NCI-H2196 treated with DMSO at 0.1 percent for 48 hours (cell line): ENCODE measurements around the gene CD200R1L.

Experiments used
- DNase-seq: peaks from one replicate; lab custom pipeline; 2025; ENCODE audit not compliant: unreplicated experiment; lab: John Stamatoyannopoulos, UW

CD200R1L gene

DNA sequence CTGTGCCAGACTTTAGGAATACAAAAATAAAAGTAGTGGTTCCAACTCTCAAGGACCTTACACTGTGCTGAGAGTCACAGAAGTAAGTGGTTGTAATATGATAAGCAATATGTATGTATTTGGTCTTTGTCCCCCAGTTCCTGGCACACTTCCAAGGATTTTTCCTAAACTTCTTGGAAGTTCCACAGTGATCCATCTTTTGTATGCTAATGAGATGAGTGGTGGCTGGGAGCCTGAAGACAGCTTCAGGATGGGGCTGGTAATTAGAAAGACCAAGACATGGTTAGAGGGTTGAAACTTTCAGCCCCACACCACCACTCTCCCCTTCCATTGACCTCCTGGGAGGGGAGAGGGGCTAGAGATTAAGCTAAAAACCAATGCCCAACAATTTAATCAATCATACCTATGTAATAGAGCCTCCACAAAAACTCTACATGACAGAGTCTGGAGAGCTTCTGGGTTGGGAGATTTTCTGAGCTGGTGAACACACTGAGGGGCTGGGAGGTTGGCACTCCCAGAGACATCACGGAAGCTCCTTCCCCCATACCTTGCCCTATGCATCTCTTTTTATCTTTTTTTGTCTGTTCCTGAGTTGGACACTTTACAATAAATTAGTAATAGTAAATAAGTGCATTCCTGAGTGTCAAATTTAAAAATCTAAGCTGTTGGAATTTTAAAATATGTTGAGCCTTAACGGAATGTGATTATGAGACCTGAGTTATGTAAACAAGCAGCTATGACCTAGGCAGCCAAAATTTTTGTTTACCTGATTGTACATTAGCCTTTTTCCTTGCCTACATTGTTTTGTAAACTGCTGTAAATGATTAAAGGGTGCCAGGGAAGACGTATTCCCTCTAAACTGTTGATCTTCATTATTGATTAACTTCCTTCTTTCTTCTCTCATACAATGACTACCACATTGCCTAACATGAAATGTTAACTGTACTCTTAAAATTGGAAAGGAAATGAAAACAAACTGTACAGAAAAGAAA lies 24.3 kb downstream of the CD200R1L start:
- no peak for DNase-seq

DNA sequence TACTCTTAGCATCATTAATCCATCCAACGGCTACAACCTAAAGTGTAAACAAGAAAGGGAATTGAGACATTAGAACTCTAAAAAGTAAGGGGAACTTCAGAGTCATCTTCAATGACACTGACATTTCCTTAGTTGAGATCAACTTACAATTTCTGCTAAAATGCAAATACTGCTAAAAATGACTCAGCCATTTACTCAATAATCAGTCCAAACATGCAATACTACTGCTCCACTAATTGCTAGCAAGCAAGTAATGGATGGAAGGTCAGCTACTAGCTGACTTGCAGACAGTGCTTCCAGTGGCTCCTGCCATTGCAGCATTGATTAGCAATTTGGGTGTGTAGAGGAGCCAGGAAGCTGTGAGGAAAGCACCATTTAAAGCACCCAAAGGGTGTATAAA lies 28.4 kb downstream of the CD200R1L start:
- no peak for DNase-seq

DNA sequence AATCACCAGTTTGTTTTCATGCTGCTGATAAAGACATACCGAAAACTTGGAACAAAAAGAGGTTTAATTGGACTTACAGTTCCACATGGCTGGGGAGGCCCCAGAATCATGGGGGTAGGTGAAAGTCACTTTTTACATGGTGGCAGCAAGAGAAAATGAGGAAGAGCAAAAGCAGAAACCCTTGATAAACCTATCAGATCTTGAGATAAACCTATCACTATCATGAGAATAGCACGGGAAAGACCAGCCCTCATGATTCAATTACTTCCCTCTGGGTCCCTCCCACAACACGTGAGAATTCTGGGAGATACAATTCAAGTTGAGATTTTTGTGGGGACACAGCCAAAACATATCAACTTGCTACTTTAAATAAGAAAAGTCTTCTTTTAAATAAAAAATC lies 28.9 kb downstream of the CD200R1L start:
- no peak for DNase-seq

DNA sequence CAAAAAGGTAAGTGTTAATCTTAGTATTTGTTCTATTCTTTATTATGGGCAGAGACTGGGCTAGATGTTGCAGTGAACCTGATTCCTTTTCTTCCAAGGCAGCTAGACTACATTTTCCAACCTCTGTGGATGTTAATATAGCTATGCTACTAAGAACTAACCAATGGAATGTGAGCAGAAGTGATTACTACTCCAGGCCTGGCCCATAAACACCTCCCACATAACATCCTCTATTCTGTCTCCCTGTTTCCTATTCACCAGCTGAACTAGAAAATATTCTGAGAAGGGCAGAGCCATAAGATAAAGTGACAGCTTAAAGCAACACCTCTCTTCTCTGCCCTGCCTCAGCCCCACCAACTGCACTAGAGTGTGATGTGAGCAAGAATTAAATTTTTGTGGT lies 29.4 kb downstream of the CD200R1L start:
- DNase-seq: no peak

DNA sequence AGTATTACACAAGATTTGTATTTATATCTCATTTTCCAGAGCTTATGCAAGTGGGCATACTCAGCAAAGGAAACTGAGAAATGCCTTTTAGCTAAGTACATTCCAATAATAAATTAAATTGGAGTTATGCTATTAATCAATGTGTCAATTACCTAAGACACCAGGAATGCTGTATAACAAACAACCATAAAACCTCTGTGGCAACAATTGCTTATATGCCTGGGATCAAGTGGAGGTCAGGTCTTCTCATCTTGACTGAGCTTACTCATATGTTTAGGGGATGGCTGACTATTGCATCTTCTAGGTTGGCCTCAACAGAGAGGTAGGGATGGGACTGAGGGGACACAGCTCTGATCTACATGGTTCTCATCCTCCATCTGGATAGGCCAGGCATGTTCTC lies 30.7 kb downstream of the CD200R1L start:
- no peak for DNase-seq

DNA sequence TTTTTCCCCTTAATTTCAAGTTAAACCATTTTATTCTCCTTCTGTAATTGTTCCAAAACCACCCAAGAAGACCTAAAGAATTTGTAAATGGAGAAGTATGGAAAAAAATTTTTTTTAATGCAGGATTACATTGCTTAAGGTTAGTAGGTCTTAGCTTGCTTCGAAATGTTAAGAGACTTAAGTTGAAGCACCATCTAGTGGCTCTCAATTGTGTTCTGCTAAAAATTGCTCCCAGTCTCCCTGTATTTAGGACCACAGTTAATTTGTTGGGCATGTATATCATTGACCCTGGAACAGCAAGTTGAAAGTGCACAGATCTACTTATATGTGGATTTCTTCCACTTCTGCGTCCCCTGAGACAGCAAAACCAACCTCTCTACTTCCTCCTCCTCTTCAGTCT lies 32.4 kb downstream of the CD200R1L start:
- DNase-seq: no peak

DNA sequence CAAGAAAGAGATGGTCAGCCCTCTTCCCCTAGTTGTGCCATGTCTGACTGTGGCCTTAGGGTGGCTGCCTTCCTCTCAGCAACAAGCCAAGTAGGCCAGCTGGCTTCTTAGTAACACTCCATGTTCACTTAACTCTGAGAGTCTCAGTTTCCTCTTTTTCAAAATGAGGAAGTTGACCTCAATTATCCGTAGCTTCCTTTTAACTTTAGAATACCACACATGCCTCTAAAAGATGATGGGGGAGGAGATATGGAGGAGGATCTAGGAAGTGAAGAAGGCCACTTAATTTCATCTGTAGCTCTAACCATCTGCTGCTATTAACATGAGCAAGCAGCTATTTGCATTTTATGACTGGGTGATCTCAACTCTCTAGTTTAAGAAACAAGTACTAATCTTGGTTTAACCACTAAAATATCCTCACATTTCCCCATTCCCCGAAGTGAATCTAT lies 32.9 kb downstream of the CD200R1L start:
- DNase-seq: no peak

DNA sequence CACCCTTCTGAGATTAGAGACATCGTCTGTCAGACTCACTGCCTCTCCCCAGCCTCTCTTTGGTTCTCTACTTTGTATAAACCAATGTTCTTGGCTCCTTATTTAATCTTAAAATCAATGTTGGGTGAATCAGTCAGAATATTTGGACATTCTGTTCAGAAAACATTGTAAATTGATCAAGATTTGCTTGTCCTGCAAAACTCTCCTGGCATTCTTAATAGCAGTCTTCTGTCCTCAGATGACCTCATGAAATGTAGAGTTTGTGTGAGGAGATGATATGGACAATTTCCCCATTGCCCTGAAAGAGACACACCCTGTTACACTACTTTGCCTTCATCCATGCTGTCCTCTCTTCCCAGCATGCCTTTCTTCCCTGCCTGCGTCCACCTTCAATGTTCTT lies 33.6 kb downstream of the CD200R1L start:
- no peak for DNase-seq

DNA sequence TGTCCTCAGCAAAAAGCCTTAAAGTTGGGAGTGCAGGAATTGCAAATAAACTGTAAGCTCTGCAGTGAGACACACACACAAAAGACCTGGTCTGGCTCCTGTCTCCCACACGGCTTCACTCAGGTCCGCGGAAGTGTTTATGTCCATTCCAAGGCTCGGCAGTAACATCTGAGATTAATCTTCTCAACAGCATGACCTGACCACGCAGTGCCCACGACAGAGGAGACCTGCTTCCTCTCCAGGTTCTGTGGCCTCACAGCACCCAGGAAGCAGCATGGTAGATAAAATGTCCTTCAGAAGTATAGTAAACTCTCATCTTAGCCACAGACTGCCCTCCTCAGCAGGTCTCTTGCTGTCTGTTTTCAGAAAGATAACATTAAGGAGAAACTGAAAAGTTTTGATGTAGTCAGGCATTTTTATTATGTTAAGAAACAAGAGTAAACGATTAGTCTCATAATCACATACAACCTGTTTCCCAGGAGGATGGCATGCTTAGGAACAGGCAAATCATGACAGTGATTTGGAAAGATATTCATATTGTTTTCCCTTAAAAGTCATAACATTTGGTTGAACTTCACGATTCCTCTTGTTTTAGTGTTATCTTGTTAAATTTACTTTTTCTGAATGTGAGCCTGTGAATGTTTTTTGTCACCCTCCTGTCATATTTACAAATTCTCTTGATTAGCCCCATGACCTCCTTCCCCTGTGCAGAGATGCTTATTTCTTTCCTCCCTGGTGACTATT lies 34.6 kb downstream of the CD200R1L start:
- no peak for DNase-seq

DNA sequence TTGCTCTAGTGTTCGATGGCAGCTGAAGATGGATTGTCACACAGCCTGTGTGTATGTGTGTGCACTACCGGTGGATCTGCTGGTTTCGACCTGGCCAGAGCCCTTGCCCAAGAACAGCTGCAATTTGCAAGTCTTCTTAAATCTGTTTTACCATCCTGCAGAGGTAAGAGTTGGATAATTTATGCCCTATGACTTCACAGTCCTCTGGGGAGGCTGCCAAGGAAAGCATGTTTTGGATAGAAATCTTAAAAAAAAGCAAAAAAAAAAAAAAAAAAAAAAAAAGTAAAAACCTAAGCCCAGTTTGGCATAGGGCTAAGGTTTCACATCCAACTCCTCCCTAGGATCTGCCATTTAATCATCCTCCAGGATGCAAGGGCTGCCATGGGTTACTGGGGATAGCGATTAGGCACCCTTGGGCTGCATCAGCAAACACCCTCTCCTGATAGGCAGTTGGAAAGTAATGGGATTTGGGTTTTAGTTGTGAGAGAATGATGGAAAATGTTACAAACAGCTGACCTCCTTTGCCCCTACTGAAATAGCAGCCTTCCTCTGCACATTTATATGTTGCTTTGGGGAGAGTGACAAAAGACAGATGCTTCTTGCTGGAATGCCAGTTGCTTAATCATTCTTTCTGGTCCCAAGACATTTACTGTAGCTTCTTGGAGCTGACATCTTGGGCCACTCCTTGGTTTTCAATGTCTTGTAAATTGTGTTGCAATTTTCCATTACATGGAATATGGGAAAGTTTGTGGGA lies 35.4 kb downstream of the CD200R1L start:
- DNase-seq: no peak

DNA sequence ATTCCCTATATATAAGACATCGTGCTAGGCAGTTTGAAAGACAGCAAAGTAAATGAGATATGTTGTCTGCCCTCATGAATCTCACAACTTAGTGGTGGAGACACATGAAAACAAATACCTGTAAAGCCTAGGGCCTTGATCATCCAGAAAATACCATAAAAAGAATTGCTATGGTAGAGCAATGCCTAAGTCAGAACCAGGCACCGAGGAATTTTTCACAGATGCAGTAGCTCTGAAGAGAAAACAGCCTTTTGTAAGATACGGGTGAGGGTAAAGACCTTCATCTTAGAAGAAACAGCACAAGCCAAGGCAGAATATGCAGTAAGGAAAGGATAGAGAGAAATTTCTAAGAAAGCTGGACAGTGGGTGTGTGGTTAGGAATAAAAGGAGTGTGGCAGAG lies 36.1 kb downstream of the CD200R1L start:
- DNase-seq: no peak

DNA sequence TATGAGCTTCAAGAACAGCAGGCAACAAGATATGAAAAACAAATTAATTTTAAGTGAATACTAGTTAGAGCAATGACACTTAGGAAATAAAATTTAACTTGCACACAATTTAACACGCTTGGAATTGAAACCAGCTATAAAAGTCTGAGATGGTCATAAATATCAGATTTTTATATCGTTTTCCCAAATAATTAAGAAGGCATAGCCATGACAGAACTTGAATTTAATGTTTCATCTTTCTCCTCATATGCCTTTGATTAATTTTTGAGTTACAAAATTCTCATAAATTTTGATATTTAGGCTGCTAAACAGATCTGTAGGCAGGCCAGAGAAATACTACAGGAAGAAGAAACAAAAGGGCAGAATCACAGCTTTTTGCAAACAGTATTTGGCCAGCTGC lies 38.5 kb downstream of the CD200R1L start:
- no peak for DNase-seq

DNA sequence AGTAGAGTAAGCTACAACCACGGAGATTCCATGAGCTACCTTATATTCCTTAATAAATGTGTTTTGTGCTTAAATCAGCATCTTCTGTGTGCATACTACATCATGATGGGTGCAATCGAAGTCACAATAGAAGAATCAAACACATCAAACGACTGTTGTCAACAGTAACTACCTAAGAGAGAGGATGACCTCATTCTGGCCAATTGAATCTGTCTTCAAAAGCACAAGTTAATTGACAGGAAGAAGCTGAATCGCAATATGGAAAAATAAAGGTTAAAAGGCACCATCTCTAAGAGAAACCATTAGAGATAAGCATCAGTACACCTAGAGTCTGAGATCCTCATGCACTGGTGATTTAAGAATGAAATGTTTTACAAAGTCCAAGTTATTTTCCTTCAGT lies 39.0 kb downstream of the CD200R1L start:
- DNase-seq: no peak

DNA sequence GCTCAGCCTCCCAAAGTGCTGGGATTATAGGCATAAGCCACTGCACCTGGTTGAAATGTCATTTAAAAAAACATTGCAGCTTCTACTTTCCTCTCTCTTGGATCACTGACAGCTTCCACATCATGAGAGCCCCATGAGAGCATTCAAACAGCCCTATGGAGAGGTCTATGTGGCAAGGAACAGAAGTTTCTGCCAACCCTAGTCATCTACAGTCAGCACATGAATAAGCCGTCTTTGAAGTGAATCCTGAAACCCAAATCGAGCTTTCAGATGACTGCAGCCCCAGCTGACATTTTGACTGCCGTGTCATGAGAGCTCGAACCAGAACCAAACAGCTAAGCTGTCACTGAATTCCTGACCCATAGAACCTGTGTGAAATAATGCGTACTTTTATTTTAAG lies 39.8 kb downstream of the CD200R1L start:
- no peak for DNase-seq

DNA sequence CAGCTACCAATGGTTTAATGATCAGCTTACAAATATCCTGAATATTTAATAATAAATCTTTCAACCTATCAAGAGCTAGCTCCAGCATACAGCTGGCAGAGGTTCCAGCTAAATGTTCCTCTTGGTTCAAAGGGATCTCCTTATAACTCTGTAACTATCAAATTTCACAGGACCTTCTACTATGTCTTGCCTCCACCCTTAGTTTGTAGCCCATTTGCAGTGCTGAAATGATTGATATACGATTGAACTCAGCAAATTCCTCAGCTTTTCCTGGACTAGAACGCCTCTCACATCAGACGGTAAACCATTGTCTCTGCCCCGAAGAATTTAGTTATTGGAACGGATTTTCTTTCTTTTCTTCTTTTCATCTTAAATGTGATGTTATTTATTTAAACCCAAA lies 41.5 kb downstream of the CD200R1L start:
- no peak for DNase-seq

DNA sequence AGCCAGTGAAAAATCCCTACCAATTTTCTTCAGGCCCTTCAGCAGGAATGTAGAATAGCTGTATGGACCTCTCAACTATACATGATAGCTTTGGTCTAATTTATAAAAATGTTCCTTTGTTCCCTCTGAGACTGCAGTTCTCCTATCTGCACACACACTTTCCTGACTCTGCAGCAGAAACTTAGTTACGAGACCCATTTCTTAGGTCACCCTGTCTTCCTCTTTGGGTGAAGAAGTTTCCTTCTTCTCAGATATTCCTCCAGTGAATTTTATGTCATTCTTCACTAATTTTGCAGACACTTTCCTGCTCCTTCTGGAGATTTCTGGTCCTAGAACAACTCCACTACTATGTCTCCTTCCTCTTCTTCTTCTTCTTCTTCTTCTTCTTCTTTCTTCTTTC lies 42.6 kb downstream of the CD200R1L start:
- DNase-seq: no peak

DNA sequence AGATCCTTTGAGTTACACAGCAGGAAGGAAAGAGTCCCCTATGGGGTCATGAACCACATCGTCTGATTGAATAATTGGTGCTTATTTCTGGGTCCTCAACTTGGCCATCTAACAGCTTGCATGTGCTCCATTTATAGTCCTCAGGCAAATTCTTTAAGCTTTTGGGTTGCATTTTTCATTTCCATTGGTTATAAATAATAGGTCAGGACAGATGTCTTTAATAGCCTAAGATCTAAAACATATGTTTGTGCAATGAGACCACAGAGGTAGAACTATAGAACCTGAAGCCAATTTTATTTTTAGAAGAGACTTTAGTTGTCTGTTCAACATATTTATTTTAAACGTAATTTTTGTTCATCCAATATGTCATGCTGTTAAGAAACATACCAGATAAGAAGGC lies 43.2 kb downstream of the CD200R1L start:
- no peak for DNase-seq

DNA sequence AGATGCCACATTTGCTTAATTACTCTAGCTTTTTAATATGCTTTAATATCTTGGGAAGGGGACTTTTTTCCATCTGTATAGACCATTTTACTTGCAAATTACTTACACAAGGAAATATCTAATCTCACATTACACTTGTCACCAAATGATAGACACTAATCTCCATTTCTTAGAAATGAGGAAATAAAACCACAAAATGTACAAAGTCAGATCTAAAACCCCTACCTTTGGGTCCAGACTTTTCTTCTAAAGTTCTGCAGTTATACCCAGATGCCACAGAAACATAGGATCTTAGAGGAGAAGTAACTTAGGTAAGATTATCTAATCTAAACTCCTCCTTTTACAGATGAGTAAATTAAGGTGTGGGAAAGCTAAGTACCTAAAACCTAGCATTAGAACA lies 44.3 kb downstream of the CD200R1L start:
- no peak for DNase-seq

DNA sequence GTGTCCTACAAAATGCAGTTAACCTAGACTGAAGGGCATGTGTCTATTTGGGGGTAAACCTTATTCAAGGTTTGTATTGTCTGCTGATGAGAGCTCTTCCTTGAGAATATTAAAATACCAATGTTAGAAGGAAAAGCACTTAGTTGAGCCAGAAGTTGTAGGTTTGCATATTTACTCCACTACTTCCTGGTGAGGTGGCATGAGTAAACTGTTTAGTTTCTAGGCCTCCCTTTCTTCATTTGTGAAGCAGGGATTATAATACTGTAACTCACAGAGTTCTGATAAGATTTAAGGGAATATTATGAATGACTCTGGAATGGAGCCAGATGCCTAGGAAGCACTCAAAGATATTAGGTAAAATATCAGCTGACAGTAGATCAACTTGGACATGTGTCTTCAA lies 46.7 kb downstream of the CD200R1L start:
- DNase-seq: no peak

DNA sequence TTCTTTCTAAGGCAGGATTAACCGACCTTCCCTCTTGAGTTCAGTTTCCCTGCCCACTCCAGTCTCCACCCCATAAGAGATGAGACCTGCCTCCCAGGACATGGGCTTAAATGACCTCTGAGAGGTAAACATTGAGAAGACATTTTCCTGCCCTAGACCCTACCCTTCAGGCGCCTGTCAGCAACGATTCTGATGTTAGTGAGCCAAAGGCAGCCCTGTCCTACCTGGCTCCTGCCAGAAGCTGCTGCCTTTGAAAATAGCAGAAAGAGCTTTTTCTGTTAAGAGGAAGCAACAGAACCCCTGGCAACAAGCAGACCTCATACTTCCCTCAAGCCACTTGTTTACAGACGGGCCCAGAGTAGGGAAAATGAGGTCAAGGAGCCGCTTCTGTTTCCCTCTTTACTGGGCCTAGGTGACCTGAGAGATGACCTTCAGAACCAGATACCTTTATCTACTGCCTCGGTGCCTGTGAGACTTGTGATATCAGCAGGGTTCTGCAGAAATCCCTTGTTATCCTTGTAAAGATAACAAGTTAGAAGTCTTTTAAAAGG lies 52.0 kb downstream of the CD200R1L start:
- DNase-seq: no peak
